HEK293T (cell line): ENCODE data around the gene ECSCR.

ENCODE experiments used
- CTCF ChIA-PET: fragments of 350-600 bp; formaldehyde crosslinking; extraction: SDS; loops from one replicate; lab custom pipeline; 2021; ENCODE audit warnings: antibody characterized with exemption, inconsistent platforms; lab: Yijun Ruan, JAX
- POLR2A ChIA-PET: fragments of 350-600 bp; formaldehyde crosslinking; extraction: SDS; loops from one replicate; lab custom pipeline; 2020; ENCODE audit warnings: antibody characterized with exemption, inconsistent platforms; lab: Yijun Ruan, JAX
- DNase-seq: peaks from one replicate; pipeline ENCODE4 v3.0.0; 2012; ENCODE audit warnings: mixed read lengths; ENCODE audit errors: extremely low spot score
- ARNT ChIP-seq: fragments of 450-650 bp; IDR thresholded peaks from 2 replicates; pipeline ENCODE4 v1.6.1; 2017; ENCODE audit warnings: mild to moderate bottlenecking
- BHLHE40 ChIP-seq: fragments of 450-650 bp; IDR thresholded peaks from 2 replicates; pipeline ENCODE4 v1.6.1; 2016; ENCODE audit warnings: mild to moderate bottlenecking, moderate library complexity, borderline replicate concordance
- CTBP1 ChIP-seq: fragments of 450-650 bp; IDR thresholded peaks from 2 replicates; pipeline ENCODE4 v1.6.1; 2016; ENCODE audit warnings: borderline replicate concordance
- ELF4 ChIP-seq: fragments of 450-650 bp; IDR thresholded peaks from 2 replicates; pipeline ENCODE4 v1.6.1; 2017; ENCODE audit warnings: antibody characterized with exemption
- FOXA1 ChIP-seq: fragments of 450-650 bp; IDR thresholded peaks from 2 replicates; pipeline ENCODE4 v1.6.1; 2016; ENCODE audit warnings: mild to moderate bottlenecking
- FOXK2 ChIP-seq: fragments of 450-650 bp; IDR thresholded peaks from 2 replicates; pipeline ENCODE4 v1.6.1; 2016; ENCODE audit warnings: mild to moderate bottlenecking
- FOXM1 ChIP-seq: fragments of 450-650 bp; IDR thresholded peaks from 2 replicates; pipeline ENCODE4 v1.6.1; 2017; ENCODE audit warnings: mild to moderate bottlenecking, borderline replicate concordance
- HDGF ChIP-seq: fragments of 450-650 bp; IDR thresholded peaks from 2 replicates; pipeline ENCODE4 v1.6.1; 2017; ENCODE audit warnings: antibody characterized with exemption, borderline replicate concordance
- L3MBTL2 ChIP-seq: fragments of 450-650 bp; conservative IDR thresholded peaks from 2 replicates; pipeline ENCODE4 v1.6.1; 2016; ENCODE audit warnings: mild to moderate bottlenecking
- LEF1 ChIP-seq: fragments of 450-650 bp; IDR thresholded peaks from 2 replicates; pipeline ENCODE4 v1.6.1; 2017; ENCODE audit warnings: mild to moderate bottlenecking, borderline replicate concordance
- NFRKB ChIP-seq: fragments of 450-650 bp; IDR thresholded peaks from 2 replicates; pipeline ENCODE4 v1.6.1; 2016; ENCODE audit warnings: mild to moderate bottlenecking, moderate library complexity
- PKNOX1 ChIP-seq: fragments of 450-650 bp; IDR thresholded peaks from 2 replicates; pipeline ENCODE4 v1.6.1; 2016
- SP1 ChIP-seq: fragments of 450-650 bp; IDR thresholded peaks from 2 replicates; pipeline ENCODE4 v1.6.1; 2017
- SUZ12 ChIP-seq: fragments of 450-650 bp; IDR thresholded peaks from 2 replicates; pipeline ENCODE4 v1.6.1; 2016; ENCODE audit warnings: mild to moderate bottlenecking
- TARDBP ChIP-seq: fragments of 450-650 bp; IDR thresholded peaks from 2 replicates; pipeline ENCODE4 v1.6.1; 2016
- ZNF384 ChIP-seq: fragments of 450-650 bp; IDR thresholded peaks from 2 replicates; pipeline ENCODE4 v1.6.1; 2016

Gene ECSCR

DNA sequence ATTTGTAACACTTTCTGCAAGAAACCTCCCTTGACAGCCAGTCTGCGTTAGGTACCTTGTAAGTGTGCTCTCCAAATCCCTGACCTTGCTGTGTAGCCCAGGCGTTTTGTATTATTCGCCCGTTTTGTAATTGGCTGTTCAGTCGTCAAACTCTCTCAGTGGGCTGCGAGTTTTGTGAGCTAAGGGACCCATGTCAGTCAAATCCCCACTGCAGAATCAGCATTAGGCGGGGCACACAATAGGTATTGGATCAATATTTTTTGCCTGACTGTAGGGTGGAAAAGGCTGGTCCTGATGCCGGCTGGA is 23.9 kb downstream of the ECSCR start:
- peak; percentile 42; the same call in 1 of the 2 replicates for TF ChIP-seq PKNOX1
- TF ChIP-seq SP1, result no peak
- no peak for DNase-seq
- ChIA-PET CTCF (interaction anchor here (0.5 to 1.5 kb wide), 3 partner anchors 13 to 1522 kb away, joined by 3 to 6 read pairs (median 4); no protein-coding TSS in a partner anchor), POLR2A (interaction anchor here (0.8 to 2.2 kb wide), 21 partner anchors 9 to 860 kb away, joined by 3 to 20 read pairs (median 4); partner anchors contain the start of genes STING1 and UBE2D2)

DNA sequence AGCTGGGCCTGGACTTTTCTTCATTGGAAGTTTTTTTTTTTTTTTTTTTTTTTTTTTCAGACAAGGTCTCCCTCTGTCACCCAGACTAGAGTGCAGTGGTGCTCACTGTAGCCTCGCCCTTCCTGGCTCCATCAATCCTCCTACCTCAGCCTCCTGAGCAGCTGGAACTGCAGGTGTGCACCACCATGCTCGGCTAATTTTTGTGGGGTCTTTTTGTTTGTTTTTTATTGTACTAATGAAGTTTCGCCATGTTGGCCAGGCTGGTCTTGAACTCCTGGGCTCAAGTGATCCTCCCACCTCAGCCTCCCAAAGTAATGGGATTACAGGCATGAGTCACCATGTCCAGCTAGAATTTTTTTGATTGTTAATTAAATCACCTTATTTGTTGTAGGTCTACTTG is 26.9 kb downstream of the ECSCR start:
- ChIA-PET CTCF (no interaction called here), POLR2A (no interaction called here)
- TF ChIP-seq HDGF, result no peak
- TF ChIP-seq L3MBTL2, result no peak
- TF ChIP-seq NFRKB, result no peak
- TF ChIP-seq BHLHE40, result no peak
- no peak for TF ChIP-seq FOXK2
- TF ChIP-seq ZNF384, result peak; percentile 69
- DNase-seq, result no peak

DNA sequence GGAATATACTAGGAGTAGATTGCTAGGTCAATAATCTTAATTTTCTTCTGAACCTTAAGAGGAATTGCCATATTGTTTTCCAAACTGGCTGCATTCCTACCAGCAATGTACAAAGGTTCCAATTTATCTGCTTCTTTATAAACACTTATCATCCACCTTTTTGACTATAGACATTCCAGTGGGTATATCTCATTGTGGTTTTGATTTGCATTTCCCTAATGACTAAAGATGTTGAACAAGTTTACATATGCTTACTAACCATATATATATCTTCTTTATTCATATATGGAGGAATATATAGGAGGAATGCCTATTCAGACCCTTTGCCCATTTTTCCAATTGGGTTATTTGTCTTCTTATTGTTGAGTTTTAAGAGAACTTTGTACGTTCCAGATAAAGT is 30.8 kb downstream of the ECSCR start:
- POLR2A ChIA-PET, result no interaction called here
- CTCF ChIA-PET, result no interaction called here
- DNase-seq, result no peak
- TF ChIP-seq LEF1 (no peak), FOXM1 (no peak), PKNOX1 (no peak), FOXK2 (no peak), FOXA1 (no peak), ELF4 (no peak)

- ChIA-PET POLR2A (interaction anchor here (1.3 kb wide), 1 partner anchor 9 kb away, joined by 5 read pairs; the partner anchor contains the start of gene DNAJC18), CTCF (no interaction called here)
- TF ChIP-seq L3MBTL2 (no peak), HDGF (no peak), ELF4 (no peak), SP1 (no peak), ZNF384 (no peak), NFRKB (no peak), BHLHE40 (no peak), TARDBP (no peak), LEF1 (no peak), FOXK2 (no peak), FOXA1 (no peak), SUZ12 (no peak)
- no peak for DNase-seq
Measured at GRCh38 chr5:139430015-139430414, 32.5 kb downstream of the ECSCR start.

DNA sequence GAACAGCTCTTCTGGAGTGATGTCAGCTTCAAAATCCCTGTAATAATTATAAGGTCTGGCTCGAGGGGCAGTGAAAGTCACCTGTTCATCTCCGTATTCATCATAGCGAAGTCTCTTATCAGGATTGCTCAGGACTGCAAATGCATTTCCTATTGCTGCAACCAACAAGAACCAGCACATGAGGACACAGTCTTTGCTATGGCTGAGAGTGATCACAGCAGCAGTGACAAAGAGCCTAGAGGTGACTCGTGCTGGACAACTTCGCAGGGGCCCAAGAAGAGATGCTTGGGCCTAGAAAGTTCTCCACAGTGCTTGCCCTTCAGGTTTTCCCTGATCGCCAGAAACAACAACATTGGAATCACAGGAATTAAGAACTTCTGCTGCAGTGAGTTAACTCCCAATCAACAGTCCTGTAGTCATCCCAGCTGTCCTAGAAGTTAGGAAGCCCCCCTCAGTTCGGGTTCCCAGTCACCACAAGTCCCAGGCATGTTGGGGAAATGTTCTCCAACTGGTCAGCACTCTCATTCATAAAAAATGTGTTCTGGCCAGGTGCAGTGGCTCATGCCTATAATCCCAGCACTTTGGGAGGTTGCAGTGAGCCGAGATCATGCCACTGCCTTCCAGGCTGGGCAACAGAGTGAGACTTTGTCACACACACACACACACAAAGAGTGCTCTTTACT is 36.2 kb downstream of the ECSCR start:
- TF ChIP-seq SP1, result no peak
- TF ChIP-seq LEF1, result no peak
- no peak for TF ChIP-seq CTBP1
- TF ChIP-seq NFRKB, result no peak
- TF ChIP-seq ARNT, result no peak
- CTCF ChIA-PET, result interaction anchor here (1.0 to 1.4 kb wide), 3 partner anchors 13 to 91 kb away, joined by 3 to 4 read pairs (median 3); partner anchors contain the start of gene DNAJC18
- POLR2A ChIA-PET, result interaction anchor here (2.5 kb wide), 1 partner anchor 12 kb away, joined by 13 read pairs; the partner anchor contains the start of gene DNAJC18
- DNase-seq, result no peak

- TF ChIP-seq NFRKB, result no peak
- TF ChIP-seq ZNF384, result no peak
- TF ChIP-seq FOXM1, result no peak
- no peak for TF ChIP-seq TARDBP
- TF ChIP-seq BHLHE40, result no peak
- ChIA-PET POLR2A (interaction anchor here (2.5 kb wide), 1 partner anchor 13 kb away, joined by 13 read pairs; the partner anchor contains the start of gene DNAJC18), CTCF (interaction anchor here (1.0 to 1.4 kb wide), 3 partner anchors 14 to 92 kb away, joined by 3 to 4 read pairs (median 3); partner anchors contain the start of gene DNAJC18)
- no peak for DNase-seq
Measured at GRCh38 chr5:139425497-139425896, 37.0 kb downstream of the ECSCR start.

DNA sequence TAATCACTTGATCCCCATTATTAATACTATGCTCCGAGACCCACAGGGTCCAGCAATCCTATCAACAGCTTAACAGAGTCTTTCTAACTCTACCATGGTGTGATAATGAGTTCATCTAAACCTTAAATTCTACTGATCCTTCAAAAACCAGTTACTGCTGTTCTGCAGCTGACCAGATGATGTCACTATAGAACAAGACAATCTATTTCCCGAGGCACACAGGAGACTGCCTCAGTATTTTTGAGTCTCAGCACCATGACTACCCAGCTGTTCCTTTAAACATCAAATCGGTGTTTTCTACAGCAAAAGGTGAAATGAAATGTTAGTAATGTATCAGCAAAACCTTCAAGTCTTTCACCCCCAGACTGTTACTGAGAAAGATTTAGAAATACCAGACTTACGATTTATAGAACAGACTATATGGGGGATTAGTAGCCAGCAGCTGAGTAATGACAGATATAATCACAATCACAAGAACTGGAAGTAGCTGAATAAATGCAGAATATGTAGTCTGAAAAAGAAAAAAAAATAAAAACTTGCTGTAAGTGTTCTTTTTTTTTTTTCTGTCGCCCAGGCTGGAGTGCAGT is 40.1 kb downstream of the ECSCR start:
- TF ChIP-seq FOXA1 (no peak), ZNF384 (no peak), ARNT (no peak), L3MBTL2 (no peak), ELF4 (no peak), TARDBP (no peak), CTBP1 (no peak), HDGF (no peak), NFRKB (no peak), LEF1 (no peak)
- POLR2A ChIA-PET, result interaction anchor here (1.0 to 1.7 kb wide), 5 partner anchors 17 to 139 kb away, joined by 3 to 8 read pairs (median 5); partner anchors contain the start of genes DNAJC18 and UBE2D2
- DNase-seq, result peak; percentile 79
- CTCF ChIA-PET, result interaction anchor here (0.6 to 6.6 kb wide), 11 partner anchors 11 to 1091 kb away, joined by 3 to 71 read pairs (median 4); partner anchors contain the start of gene CDC25C
